GM18526 (cell line): ENCODE results near the gene CLINT1.

Experiments
- POLR2A ChIP-seq: IDR thresholded peaks from 3 replicates; pipeline ENCODE4 v1.6.1; 2011; ENCODE audit not compliant: insufficient read length; ENCODE audit errors: extremely low read depth

The CLINT1 gene

DNA sequence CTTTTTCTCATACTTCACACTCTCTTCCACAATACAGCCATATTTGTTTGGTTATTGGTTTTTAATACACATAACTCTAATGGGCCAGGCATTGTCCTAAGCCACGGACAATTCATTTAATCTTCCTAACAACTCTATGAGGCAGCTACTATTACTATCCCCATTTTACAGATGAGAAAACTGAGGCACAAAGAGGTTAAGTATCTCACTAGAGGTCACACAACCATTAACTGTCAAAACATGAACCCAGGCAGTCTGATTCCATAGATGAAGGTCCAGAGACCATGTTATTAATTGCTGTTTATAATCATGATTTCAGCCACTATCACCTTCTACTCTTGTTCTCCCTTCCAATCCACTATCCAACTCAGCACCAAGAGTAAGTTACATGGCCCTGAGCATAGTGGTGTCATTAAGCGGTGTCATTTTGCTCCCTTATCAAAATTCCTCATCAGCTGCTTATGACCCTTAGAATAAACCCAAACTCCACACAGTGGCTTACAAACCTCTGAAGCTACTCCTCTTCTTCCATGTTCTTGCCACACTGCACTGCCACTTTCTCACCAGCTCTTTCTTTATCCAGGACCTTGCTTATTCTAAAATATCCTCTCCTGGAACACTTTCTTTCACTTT is 22.7 kb downstream of the CLINT1 start:
- TF ChIP-seq POLR2A, result no peak

DNA sequence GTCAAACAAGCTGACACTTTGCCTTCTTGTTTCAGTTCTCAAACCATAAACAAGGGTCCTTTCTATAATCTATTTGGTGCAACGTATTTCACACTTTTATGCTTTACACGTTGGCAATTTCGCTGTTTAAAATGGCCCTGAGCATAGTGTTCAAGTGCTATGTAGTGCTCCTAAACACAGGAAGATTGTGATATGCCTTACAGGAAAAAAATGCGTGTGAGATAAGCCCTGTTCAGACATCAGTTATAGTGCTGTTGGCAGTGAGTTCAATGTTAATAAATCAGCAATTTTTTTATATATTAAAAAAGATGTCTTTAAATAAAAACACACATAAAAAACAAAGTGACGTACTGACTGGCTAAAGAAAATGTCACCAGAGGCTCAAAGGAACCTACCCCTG is 23.9 kb downstream of the CLINT1 start:
- no peak for TF ChIP-seq POLR2A

GRCh38 chr5:157828944-157829639 is 29.9 kb downstream of the CLINT1 start:
- no peak for TF ChIP-seq POLR2A

DNA sequence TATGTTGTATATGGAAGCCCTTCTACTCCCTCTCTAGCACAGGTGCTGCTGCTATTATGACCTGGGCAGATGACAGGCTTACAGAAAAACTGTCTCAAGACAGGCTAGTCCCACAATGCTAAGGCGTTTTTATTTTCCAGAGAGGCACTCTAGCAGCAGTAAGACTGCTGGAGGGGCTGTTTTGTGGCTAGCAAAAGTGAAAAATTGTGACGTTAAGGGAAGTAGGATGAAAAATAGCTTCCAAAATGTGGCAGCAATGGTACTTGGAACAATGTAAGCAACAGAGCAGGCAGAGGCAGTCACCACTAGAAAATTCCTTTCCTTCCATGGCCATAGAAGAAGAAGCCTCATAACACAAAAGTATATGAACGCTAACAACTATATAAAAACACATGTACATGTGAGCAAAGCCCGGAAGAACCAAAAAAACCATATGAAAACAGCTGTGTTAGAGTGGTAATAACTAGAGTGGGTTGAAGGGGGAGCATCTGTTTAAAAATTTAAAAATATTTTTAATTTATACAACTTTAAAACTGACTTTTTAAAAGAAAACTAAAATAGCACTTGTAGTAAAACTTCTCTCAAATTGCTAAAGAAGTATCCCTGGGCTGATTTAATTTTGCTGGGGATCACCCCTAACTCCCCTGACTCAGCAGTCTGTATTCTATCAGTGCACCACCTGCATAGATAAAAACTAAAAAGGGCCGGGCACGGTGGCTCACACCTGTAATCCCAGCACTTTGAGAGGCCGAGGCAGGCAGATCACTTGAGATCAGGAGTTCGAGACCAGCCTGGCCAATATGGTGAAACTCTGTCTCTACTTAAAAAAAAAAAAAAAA is 30.6 kb downstream of the CLINT1 start:
- TF ChIP-seq POLR2A, result no peak

- TF ChIP-seq POLR2A, result no peak
Measured at GRCh38 chr5:157827423-157827822, 31.5 kb downstream of the CLINT1 start.

GRCh38 chr5:157823655-157824054 is 35.3 kb downstream of the CLINT1 start:
- no peak for TF ChIP-seq POLR2A

DNA sequence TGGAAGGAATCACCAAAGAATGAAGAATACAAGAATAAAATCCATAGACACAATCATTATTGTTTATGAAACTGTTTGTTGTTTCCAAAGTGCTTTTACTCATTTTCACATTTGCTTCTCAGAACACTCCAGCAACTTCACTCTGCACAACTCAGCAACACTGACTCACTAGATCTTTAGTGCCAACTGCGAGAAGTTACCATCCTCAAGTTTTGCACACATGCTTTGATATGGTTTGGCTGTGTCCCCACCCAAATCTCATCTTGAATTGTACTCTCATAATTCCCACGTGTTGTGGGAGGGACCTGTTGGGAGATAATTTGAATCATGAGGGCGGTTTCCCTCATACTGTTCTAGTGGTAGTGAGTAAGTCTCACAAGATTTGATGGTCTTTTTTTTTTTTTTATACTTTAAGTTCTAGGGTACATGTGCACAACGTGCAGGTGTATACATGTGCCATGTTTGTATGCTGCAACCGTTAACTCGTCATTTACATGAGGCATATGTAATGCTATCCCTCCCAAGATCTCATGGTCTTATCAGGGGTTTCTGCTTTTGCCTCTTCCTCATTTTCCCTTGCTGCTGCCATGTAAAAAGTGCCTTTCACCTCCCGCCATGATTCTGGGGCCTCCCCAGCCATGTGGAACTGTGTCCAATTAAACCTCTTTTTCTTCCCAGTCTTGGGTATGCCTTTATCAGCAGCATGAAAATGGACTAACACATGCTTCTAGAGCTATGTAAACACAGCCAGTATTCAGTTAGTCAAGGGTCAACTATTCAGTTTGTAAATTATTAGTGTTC is 36.9 kb downstream of the CLINT1 start:
- no peak for TF ChIP-seq POLR2A

GRCh38 chr5:157821405-157821804 is 37.5 kb downstream of the CLINT1 start:
- TF ChIP-seq POLR2A, result no peak

GRCh38 chr5:157820593-157821252 is 38.2 kb downstream of the CLINT1 start:
- no peak for TF ChIP-seq POLR2A

DNA sequence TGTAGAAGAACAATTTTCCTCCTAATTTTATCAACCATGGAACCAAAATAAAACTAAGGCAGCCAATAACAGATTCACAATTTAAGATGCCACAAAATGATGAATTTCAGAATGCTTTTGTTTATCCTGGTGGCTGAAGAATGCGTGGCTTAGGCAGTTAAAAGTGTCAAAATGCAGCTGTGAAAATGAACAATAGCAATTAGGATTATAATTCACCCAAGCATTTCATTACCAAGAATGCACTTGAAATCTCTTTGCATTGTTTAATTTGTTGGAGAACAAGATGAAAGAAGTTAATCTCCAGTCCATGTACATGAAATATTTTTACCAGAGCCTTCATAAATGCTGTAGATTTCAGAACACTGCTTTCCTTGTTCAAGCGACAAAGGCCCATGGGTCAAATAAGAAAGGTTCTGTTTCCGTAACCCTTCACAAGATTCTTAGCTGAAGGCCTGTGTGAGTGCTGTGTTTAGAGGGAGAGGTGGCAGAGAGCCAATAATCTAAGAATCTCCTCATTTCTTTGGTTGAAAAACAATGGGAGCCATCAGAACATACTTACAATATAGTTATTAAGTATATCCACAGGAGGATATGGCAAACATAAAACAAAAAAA is 39.3 kb downstream of the CLINT1 start:
- no peak for TF ChIP-seq POLR2A

GRCh38 chr5:157818368-157818767 is 40.6 kb downstream of the CLINT1 start:
- no peak for TF ChIP-seq POLR2A

GRCh38 chr5:157817928-157818327 is 41.0 kb downstream of the CLINT1 start:
- TF ChIP-seq POLR2A, result no peak

GRCh38 chr5:157817387-157817702 is 41.6 kb downstream of the CLINT1 start:
- no peak for TF ChIP-seq POLR2A

GRCh38 chr5:157816682-157817386 is 42.1 kb downstream of the CLINT1 start:
- TF ChIP-seq POLR2A, result no peak
